ENCODE data around the gene RBX1. TPM values are rescaled to one million over a fixed set of nuclear protein-coding genes. Genes with fewer than 3 reads are reported as not detected.
"Not testable (repeated sequence)": the region's sequence is repeated elsewhere in the genome, so short reads cannot be mapped to it uniquely, and the experiment has no call there.

RBX1 gene
- total RNA-seq, result 96.0 TPM

- Histone ChIP-seq H3K36me3 (ENCODE audit: control insufficient read depth in 3 of 3, insufficient read depth in 3 of 3, low read length in 3 of 3) (peaks cover 2 to 7% (median 6%) of the 10 kb centered on the region in 3 donors), H3K4me3 (ENCODE audit: low read length in 3 of 3) (peak within 1 kb of the TSS; percentile 92 to 95 (median 95)), H3K27me3 (ENCODE audit: control insufficient read depth in 3 of 3, insufficient read depth in 3 of 3, low read length in 3 of 3) (no peaks in the 10 kb centered on the region), H3K9ac (ENCODE audit: low read depth in 1 of 3, low read length in 3 of 3) (peak within 1 kb of the TSS; percentile 96 to 97 (median 97)), H3K9me3 (ENCODE audit: control insufficient read depth in 3 of 3, low read length in 3 of 3) (no peaks in the 10 kb centered on the region), H3K27ac (ENCODE audit: low read depth, low read length) (peak within 1 kb of the TSS; percentile 94), H3K4me1 (ENCODE audit: control insufficient read depth in 3 of 3, insufficient read depth in 3 of 3, low read length in 3 of 3) (peaks cover 14 to 29% (median 21%) of the 10 kb centered on the region in 3 donors)
Observed at GRCh38 chr22:40950962-40951794, at the start of gene RBX1. TSS of gene RBX1 (plus strand) at chr22:40951378. CDS start at chr22:40951399, 21 bp downstream.

GRCh38 chr22:40904101-40904500 lies 47.1 kb upstream of the RBX1 start:
- H3K36me3 ChIP-seq (ENCODE audit: control insufficient read depth in 3 of 3, insufficient read depth in 3 of 3, low read length in 3 of 3), result peaks cover 0 to 17% (median 12%) of the 10 kb centered on the region in 3 donors
- H3K4me3 ChIP-seq (ENCODE audit: low read length in 3 of 3), result no peak overlapping the region
- H3K4me1 ChIP-seq (ENCODE audit: control insufficient read depth in 3 of 3, insufficient read depth in 3 of 3, low read length in 3 of 3), result no peaks in the 10 kb centered on the region
- no peaks in the 10 kb centered on the region for H3K9me3 ChIP-seq (ENCODE audit: control insufficient read depth in 3 of 3, low read length in 3 of 3)
- H3K9ac ChIP-seq (ENCODE audit: low read depth in 1 of 3, low read length in 3 of 3), result no peak overlapping the region
- no peak overlapping the region for H3K27ac ChIP-seq (ENCODE audit: low read depth, low read length)
- H3K27me3 ChIP-seq (ENCODE audit: control insufficient read depth in 3 of 3, insufficient read depth in 3 of 3, low read length in 3 of 3), result no peaks in the 10 kb centered on the region

- Histone ChIP-seq H3K9me3 (ENCODE audit: control insufficient read depth in 3 of 3, low read length in 3 of 3) (no peaks in the 10 kb centered on the region), H3K36me3 (ENCODE audit: control insufficient read depth in 3 of 3, insufficient read depth in 3 of 3, low read length in 3 of 3) (peaks cover 0 to 28% (median 19%) of the 10 kb centered on the region in 3 donors), H3K4me1 (ENCODE audit: control insufficient read depth in 3 of 3, insufficient read depth in 3 of 3, low read length in 3 of 3) (no peaks in the 10 kb centered on the region), H3K27ac (ENCODE audit: low read depth, low read length) (no peak overlapping the region), H3K27me3 (ENCODE audit: control insufficient read depth in 3 of 3, insufficient read depth in 3 of 3, low read length in 3 of 3) (no peaks in the 10 kb centered on the region), H3K4me3 (ENCODE audit: low read length in 3 of 3) (no peak overlapping the region), H3K9ac (ENCODE audit: low read depth in 1 of 3, low read length in 3 of 3) (no peak overlapping the region)
Observed at GRCh38 chr22:40908895-40909294, 42.3 kb upstream of the RBX1 start.

- Histone ChIP-seq H3K4me3 (ENCODE audit: low read length in 3 of 3) (no peak overlapping the region), H3K36me3 (ENCODE audit: control insufficient read depth in 3 of 3, insufficient read depth in 3 of 3, low read length in 3 of 3) (peaks cover 9 to 30% (median 21%) of the 10 kb centered on the region in 3 donors), H3K9ac (ENCODE audit: low read depth in 1 of 3, low read length in 3 of 3) (no peak overlapping the region)
Observed at GRCh38 chr22:40911772-40912171, 39.4 kb upstream of the RBX1 start.

GRCh38 chr22:40912987-40913386 lies 38.2 kb upstream of the RBX1 start:
- not testable (repeated sequence) for H3K27me3 ChIP-seq (ENCODE audit: control insufficient read depth in 3 of 3, insufficient read depth in 3 of 3, low read length in 3 of 3); H3K4me3 ChIP-seq (ENCODE audit: low read length in 3 of 3); H3K4me1 ChIP-seq (ENCODE audit: control insufficient read depth in 3 of 3, insufficient read depth in 3 of 3, low read length in 3 of 3); H3K9ac ChIP-seq (ENCODE audit: low read depth in 1 of 3, low read length in 3 of 3); H3K27ac ChIP-seq (ENCODE audit: low read depth, low read length); H3K9me3 ChIP-seq (ENCODE audit: control insufficient read depth in 3 of 3, low read length in 3 of 3)
- peaks cover 12 to 24% (median 23%) of the 10 kb centered on the region in 3 donors for H3K36me3 ChIP-seq (ENCODE audit: control insufficient read depth in 3 of 3, insufficient read depth in 3 of 3, low read length in 3 of 3)

More at GRCh38 chr22:40911772-40912171, 39.4 kb upstream of the RBX1 start:
- no peaks in the 10 kb centered on the region for H3K27me3 ChIP-seq (ENCODE audit: control insufficient read depth in 3 of 3, insufficient read depth in 3 of 3, low read length in 3 of 3)
- H3K27ac ChIP-seq (ENCODE audit: low read depth, low read length), result no peak overlapping the region
- H3K4me1 ChIP-seq (ENCODE audit: control insufficient read depth in 3 of 3, insufficient read depth in 3 of 3, low read length in 3 of 3), result no peaks in the 10 kb centered on the region
- no peaks in the 10 kb centered on the region for H3K9me3 ChIP-seq (ENCODE audit: control insufficient read depth in 3 of 3, low read length in 3 of 3)

- Histone ChIP-seq H3K4me1 (ENCODE audit: control insufficient read depth in 3 of 3, insufficient read depth in 3 of 3, low read length in 3 of 3) (peaks cover 0 to 3% (median 0%) of the 10 kb centered on the region in 3 donors), H3K4me3 (ENCODE audit: low read length in 3 of 3) (no peak overlapping the region), H3K27me3 (ENCODE audit: control insufficient read depth in 3 of 3, insufficient read depth in 3 of 3, low read length in 3 of 3) (no peaks in the 10 kb centered on the region), H3K36me3 (ENCODE audit: control insufficient read depth in 3 of 3, insufficient read depth in 3 of 3, low read length in 3 of 3) (peaks cover 15 to 25% (median 16%) of the 10 kb centered on the region in 3 donors), H3K9me3 (ENCODE audit: control insufficient read depth in 3 of 3, low read length in 3 of 3) (no peaks in the 10 kb centered on the region), H3K9ac (ENCODE audit: low read depth in 1 of 3, low read length in 3 of 3) (no peak overlapping the region), H3K27ac (ENCODE audit: low read depth, low read length) (no peak overlapping the region)
Observed at GRCh38 chr22:40919446-40919845, 31.7 kb upstream of the RBX1 start.

GRCh38 chr22:40920526-40920925 lies 30.7 kb upstream of the RBX1 start:
- Histone ChIP-seq H3K27me3 (ENCODE audit: control insufficient read depth in 3 of 3, insufficient read depth in 3 of 3, low read length in 3 of 3) (no peaks in the 10 kb centered on the region), H3K36me3 (ENCODE audit: control insufficient read depth in 3 of 3, insufficient read depth in 3 of 3, low read length in 3 of 3) (peaks cover 17 to 31% (median 22%) of the 10 kb centered on the region in 3 donors), H3K9me3 (ENCODE audit: control insufficient read depth in 3 of 3, low read length in 3 of 3) (no peaks in the 10 kb centered on the region), H3K27ac (ENCODE audit: low read depth, low read length) (no peak overlapping the region), H3K4me1 (ENCODE audit: control insufficient read depth in 3 of 3, insufficient read depth in 3 of 3, low read length in 3 of 3) (peaks cover 0 to 3% (median 0%) of the 10 kb centered on the region in 3 donors), H3K4me3 (ENCODE audit: low read length in 3 of 3) (no peak overlapping the region), H3K9ac (ENCODE audit: low read depth in 1 of 3, low read length in 3 of 3) (no peak overlapping the region)

GRCh38 chr22:40922484-40923303 lies 28.5 kb upstream of the RBX1 start:
- H3K4me1 ChIP-seq (ENCODE audit: control insufficient read depth in 3 of 3, insufficient read depth in 3 of 3, low read length in 3 of 3), result peaks cover 0 to 3% (median 0%) of the 10 kb centered on the region in 3 donors
- H3K27ac ChIP-seq (ENCODE audit: low read depth, low read length), result no peak overlapping the region
- H3K9ac ChIP-seq (ENCODE audit: low read depth in 1 of 3, low read length in 3 of 3), result no peak overlapping the region
- peaks cover 11 to 29% (median 20%) of the 10 kb centered on the region in 3 donors for H3K36me3 ChIP-seq (ENCODE audit: control insufficient read depth in 3 of 3, insufficient read depth in 3 of 3, low read length in 3 of 3)
- peak overlapping the region in 1 of 3 donors; percentile 1 for H3K4me3 ChIP-seq (ENCODE audit: low read length in 3 of 3)
- no peaks in the 10 kb centered on the region for H3K27me3 ChIP-seq (ENCODE audit: control insufficient read depth in 3 of 3, insufficient read depth in 3 of 3, low read length in 3 of 3)
- no peaks in the 10 kb centered on the region for H3K9me3 ChIP-seq (ENCODE audit: control insufficient read depth in 3 of 3, low read length in 3 of 3)

GRCh38 chr22:40928657-40929056 lies 22.5 kb upstream of the RBX1 start:
- Histone ChIP-seq H3K36me3 (ENCODE audit: control insufficient read depth in 3 of 3, insufficient read depth in 3 of 3, low read length in 3 of 3) (peaks cover 11 to 28% (median 26%) of the 10 kb centered on the region in 3 donors), H3K4me3 (ENCODE audit: low read length in 3 of 3) (no peak overlapping the region), H3K9ac (ENCODE audit: low read depth in 1 of 3, low read length in 3 of 3) (no peak overlapping the region), H3K4me1 (ENCODE audit: control insufficient read depth in 3 of 3, insufficient read depth in 3 of 3, low read length in 3 of 3) (no peaks in the 10 kb centered on the region), H3K9me3 (ENCODE audit: control insufficient read depth in 3 of 3, low read length in 3 of 3) (no peaks in the 10 kb centered on the region), H3K27me3 (ENCODE audit: control insufficient read depth in 3 of 3, insufficient read depth in 3 of 3, low read length in 3 of 3) (no peaks in the 10 kb centered on the region), H3K27ac (ENCODE audit: low read depth, low read length) (no peak overlapping the region)

Data from skeletal muscle tissue (tissue), 4 donors.